Muscle layer of duodenum (tissue), 2 donors: Measurements from ENCODE around the gene USP48.
A peak's percentile ranks its signal among the peaks of the same experiment; 100 is the strongest.
"Not testable (repeated sequence)": the region's sequence is repeated elsewhere in the genome, so short reads cannot be mapped to it uniquely, and the experiment has no call there.

Experiments
- H3K27ac ChIP-seq: one replicate; pipeline ENCODE4 v1.7.0; 2013; ENCODE audit warnings: mild to moderate bottlenecking, low read length
- H3K27me3 ChIP-seq: one replicate; pipeline ENCODE4 v1.7.0; 2013; ENCODE audit warnings: low read depth, mild to moderate bottlenecking, control low read depth, low read length
- H3K36me3 ChIP-seq, 2 donors: one replicate each; pipeline ENCODE4 v1.7.0; 2013; ENCODE audit warnings: low read length in 2 of 2, control low read depth in 1 of 2, mild to moderate bottlenecking in 1 of 2; ENCODE audit not compliant: insufficient read depth in 2 of 2, control insufficient read depth in 1 of 2
- H3K4me1 ChIP-seq, 2 donors: one replicate each; pipeline ENCODE4 v1.7.0; 2013; ENCODE audit warnings: low read length in 2 of 2, mild to moderate bottlenecking in 2 of 2, control low read depth in 1 of 2, moderate library complexity in 1 of 2; ENCODE audit not compliant: insufficient read depth in 2 of 2, control insufficient read depth in 1 of 2
- H3K4me3 ChIP-seq, 2 donors: one replicate each; pipeline ENCODE4 v1.7.0; 2013; ENCODE audit warnings: low read length in 2 of 2, low read depth in 1 of 2, mild to moderate bottlenecking in 1 of 2
- H3K9me3 ChIP-seq, 2 donors: one replicate each; pipeline ENCODE4 v1.7.0; 2013; ENCODE audit warnings: low read length in 2 of 2, control low read depth in 1 of 2, mild to moderate bottlenecking in 1 of 2; ENCODE audit not compliant: control insufficient read depth in 1 of 2
- donor health status: healthy.

Gene USP48

DNA sequence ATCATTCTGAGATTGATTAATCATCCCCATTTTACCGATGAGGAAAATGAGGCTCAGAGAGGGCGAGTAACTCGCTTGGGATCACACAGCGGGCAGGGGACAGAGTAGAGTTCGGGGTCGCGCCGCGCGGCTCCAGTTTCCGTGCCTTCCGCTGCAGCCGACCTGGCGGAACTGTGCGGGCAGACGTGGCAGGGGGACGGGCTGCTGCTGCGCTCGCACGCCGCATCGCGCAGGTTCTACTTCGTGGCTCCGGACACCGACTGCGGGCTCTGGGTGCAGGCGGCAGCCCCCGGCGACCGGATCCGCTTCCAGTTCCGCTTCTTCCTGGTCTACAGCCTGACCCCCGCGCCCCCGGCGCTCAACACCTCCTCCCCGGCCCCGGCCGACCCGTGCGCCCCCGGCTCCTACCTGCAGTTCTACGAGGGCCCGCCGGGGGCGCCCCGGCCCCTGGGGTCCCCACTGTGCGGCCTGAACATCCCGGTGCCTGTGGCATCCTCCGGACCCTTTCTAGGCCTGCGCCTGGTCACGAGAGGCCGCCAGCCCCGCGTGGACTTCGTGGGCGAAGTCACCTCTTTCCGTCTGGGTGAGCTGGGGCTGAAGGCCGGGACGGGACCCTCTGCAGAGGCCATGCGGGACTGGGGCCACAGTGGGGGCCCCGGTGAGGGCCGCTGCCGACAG is 31.4 kb upstream of the USP48 start:
- no peaks in the 10 kb centered on the region for H3K36me3 ChIP-seq
- peak overlapping the region; percentile 16 to 52 for H3K4me3 ChIP-seq
- no peaks in the 10 kb centered on the region for H3K27me3 ChIP-seq
- H3K4me1 ChIP-seq: peaks cover 3 to 10% of the 10 kb centered on the region in 2 donors
- no peaks in the 10 kb centered on the region for H3K9me3 ChIP-seq
- no peak overlapping the region for H3K27ac ChIP-seq

DNA sequence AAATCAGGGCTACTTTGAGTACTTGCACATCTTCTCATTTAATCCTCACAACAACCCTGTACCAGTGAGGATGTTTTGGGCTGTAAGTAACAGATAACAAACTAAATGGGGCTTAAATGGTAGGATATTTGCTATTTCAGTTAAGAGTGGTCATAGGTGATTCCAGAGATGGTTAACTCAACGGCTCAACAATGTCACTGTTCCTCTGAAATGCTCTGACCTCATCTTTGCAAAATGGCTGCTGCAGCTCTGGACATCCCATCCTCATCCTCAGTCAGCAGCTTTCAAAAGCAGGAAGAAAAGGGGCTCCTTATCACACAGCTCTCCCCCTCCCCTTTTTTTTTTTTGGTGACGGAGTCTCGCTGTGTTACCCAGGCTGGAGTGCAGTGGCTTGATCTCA is 30.6 kb upstream of the USP48 start:
- Histone ChIP-seq H3K27me3 (no peaks in the 10 kb centered on the region), H3K9me3 (no peaks in the 10 kb centered on the region), H3K4me1 (peaks cover 3 to 7% of the 10 kb centered on the region in 2 donors), H3K4me3 (no peak overlapping the region), H3K27ac (no peak overlapping the region), H3K36me3 (no peaks in the 10 kb centered on the region)

GRCh38 chr1:21811875-21812305 is 28.9 kb upstream of the USP48 start, which contains the start of gene LDLRAD2:
Gene LDLRAD2, plus strand, starts transcription at chr1:21812265. Its CDS starts 187 bp downstream, at chr1:21812452.
- Histone ChIP-seq H3K4me3 (no peak within 1 kb of the TSS), H3K4me1 (peaks cover 0 to 7% of the 10 kb centered on the region in 2 donors), H3K36me3 (no peaks in the 10 kb centered on the region), H3K9me3 (no peaks in the 10 kb centered on the region), H3K27ac (no peak within 1 kb of the TSS), H3K27me3 (no peaks in the 10 kb centered on the region)

DNA sequence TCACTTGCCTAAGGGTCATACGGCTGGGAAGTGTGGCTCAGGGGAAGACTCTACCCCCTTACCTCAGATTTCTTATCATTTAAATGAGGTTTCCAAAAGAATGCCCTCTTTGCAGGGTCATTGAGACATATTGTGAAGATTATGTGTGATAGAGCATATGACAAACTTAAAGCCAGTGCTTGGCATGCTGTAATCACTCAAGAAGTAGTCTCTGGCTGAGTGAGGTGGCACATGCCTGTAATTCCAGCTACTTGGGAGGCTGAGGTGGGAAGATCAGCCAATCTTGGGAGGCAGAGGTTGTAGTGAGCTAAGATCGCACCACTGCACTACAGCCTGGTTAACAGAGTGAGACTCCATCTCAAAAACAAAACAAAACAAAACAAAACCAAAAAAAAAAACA is 21.6 kb upstream of the USP48 start:
- Histone ChIP-seq H3K27me3 (no peaks in the 10 kb centered on the region), H3K27ac (no peak overlapping the region), H3K4me1 (no peaks in the 10 kb centered on the region), H3K9me3 (no peaks in the 10 kb centered on the region), H3K36me3 (no peaks in the 10 kb centered on the region), H3K4me3 (no peak overlapping the region)

GRCh38 chr1:21801100-21801499 is 18.2 kb upstream of the USP48 start:
- Histone ChIP-seq H3K4me1 (no peaks in the 10 kb centered on the region), H3K27me3 (no peaks in the 10 kb centered on the region), H3K4me3 (no peak overlapping the region)

DNA sequence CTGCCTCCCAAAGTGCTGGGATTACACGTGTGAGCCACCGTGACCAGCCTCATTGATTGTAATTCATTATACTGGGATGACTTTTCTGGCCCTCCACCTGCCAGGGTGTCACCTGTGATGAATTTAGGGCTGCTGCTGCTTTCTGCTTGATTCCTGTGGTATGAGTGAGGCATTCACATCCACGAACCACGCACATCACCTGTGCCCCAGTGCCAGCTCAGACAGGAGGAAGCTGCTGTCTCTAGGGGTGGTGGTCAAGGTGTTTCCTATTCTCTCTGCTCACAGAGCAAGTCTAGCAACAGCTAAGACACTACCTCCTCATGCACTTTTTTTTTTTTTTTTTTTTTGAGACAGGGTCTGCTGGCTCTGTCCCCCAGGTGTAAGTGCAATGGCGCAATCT is 16.8 kb upstream of the USP48 start:
- Histone ChIP-seq H3K4me1 (no peaks in the 10 kb centered on the region), H3K4me3 (no peak overlapping the region), H3K9me3 (peaks cover 0 to 5% of the 10 kb centered on the region in 2 donors), H3K27me3 (no peaks in the 10 kb centered on the region), H3K36me3 (no peaks in the 10 kb centered on the region), H3K27ac (no peak overlapping the region)

More at GRCh38 chr1:21801100-21801499, 18.2 kb upstream of the USP48 start:
- Histone ChIP-seq H3K27ac (no peak overlapping the region), H3K9me3 (no peaks in the 10 kb centered on the region), H3K36me3 (no peaks in the 10 kb centered on the region)

DNA sequence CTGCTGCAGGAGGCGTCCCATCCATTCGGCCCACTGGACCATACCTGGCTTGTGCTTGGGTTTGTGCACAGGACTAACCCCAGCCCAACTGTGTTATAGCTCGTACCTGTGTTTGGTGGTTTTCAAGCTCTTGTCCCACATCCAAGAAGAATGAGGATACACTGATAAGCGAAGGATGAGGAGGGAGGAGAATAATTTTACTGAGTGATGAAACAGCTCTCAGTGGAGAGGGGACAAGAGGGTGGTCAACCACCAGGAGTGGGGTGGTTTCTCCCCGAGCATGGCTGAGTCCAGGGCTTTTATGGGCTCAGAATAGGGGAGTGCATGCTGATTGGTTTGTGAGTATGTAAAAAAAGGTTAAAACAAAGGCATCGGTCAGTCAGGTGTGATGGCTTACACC is 12.1 kb upstream of the USP48 start:
- H3K9me3 ChIP-seq: peaks cover 0 to 5% of the 10 kb centered on the region in 2 donors
- no peak overlapping the region for H3K27ac ChIP-seq
- H3K36me3 ChIP-seq: no peaks in the 10 kb centered on the region
- no peak overlapping the region for H3K4me3 ChIP-seq
- H3K4me1 ChIP-seq: no peaks in the 10 kb centered on the region
- H3K27me3 ChIP-seq: no peaks in the 10 kb centered on the region

DNA sequence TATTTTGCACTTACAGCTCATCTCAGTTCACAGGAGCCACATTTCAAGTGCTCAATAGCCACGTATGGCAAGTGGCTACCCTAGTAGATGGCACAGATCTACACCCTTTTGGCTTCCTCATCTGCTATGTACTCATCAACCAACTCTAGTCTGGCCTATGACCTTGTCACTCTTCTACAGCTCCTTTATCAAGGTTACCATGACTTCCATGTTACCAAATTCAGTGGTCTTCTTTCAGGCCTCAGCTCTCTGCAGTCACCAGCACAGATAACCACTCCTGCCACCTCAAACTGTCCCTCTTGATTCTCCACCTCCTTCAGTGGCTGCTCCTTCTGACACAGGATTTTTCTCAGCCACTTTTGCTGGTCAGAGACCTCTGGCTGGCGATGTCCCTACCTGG is 11.7 kb upstream of the USP48 start:
- H3K4me3 ChIP-seq: no peak overlapping the region
- no peaks in the 10 kb centered on the region for H3K4me1 ChIP-seq
- no peak overlapping the region for H3K27ac ChIP-seq
- H3K27me3 ChIP-seq: no peaks in the 10 kb centered on the region
- peaks cover 0 to 5% of the 10 kb centered on the region in 2 donors for H3K9me3 ChIP-seq
- H3K36me3 ChIP-seq: no peaks in the 10 kb centered on the region

DNA sequence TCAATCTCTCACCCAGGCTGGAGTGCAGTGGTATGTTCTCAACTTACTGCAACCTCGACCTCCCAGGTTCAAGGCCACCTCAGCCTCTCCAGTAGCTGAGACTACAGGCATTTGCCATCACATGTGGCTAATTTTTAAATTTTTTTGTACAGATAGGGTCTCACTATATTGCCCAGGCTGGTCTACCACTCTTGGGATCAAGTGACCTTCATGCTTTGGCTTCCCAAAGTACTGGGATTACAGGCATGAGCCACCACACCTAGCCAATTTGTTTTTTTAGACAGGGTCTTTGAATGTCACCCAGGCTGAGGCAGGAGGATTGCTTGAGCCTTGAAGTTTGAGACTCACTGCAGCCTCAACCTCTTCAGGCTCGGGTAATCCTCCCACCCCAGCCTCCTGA is 10.2 kb upstream of the USP48 start:
- Histone ChIP-seq H3K4me1 (no peaks in the 10 kb centered on the region), H3K36me3 (no peaks in the 10 kb centered on the region), H3K4me3 (no peak overlapping the region), H3K9me3 (peaks cover 0 to 5% of the 10 kb centered on the region in 2 donors), H3K27me3 (no peaks in the 10 kb centered on the region), H3K27ac (no peak overlapping the region)

DNA sequence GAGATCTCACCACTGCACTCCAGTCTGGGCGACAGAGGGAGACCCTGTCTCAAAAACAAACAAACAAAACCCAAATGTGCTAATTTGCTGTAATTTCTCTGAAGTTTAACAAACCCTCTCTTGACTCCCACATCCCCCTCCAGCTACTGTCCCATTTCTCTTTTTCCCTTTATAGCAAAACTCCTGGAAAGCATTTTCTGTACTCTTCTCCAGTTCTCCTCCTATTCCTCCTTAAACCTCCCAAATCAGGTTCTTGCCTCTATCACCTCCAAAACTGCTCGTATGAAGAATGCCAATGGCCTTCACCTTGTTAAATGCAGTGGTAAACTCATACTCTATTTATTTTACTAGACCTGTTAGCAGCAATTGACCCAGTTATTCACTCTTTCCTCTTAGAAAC is 3.7 kb upstream of the USP48 start:
- no peak overlapping the region for H3K4me3 ChIP-seq
- peaks cover 0 to 4% of the 10 kb centered on the region in 2 donors for H3K36me3 ChIP-seq
- H3K4me1 ChIP-seq: peaks cover 0 to 4% of the 10 kb centered on the region in 2 donors
- H3K27me3 ChIP-seq: no peaks in the 10 kb centered on the region
- no peaks in the 10 kb centered on the region for H3K9me3 ChIP-seq
- H3K27ac ChIP-seq: no peak overlapping the region

DNA sequence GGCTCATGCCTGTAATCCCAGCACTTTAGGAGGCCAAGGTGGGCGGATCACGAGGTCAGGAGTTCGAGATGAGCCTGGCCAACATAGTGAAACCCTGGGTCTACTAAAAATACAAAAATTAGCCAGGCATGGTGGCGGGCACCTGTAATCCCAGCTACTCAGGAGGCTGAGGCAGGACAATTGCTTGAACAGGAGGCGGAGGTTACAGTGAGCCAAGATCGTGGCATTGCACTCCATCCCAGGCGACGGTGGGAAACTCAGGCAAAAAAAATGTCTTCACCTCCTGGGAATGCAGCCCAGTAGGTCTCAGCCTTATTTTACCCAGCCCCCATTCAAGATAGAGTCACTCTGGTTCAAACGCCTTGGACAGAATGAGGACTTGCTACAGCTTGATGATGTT is 2.8 kb upstream of the USP48 start:
- H3K4me3 ChIP-seq, H3K27me3 ChIP-seq, H3K36me3 ChIP-seq, H3K27ac ChIP-seq, H3K4me1 ChIP-seq, H3K9me3 ChIP-seq: not testable (repeated sequence)
